HepG2 (cell line): ENCODE results near the gene CCDC57.

Experiments used
- CTCF ChIP-seq: sonication (generic); formaldehyde crosslinking; IDR thresholded peaks from 2 replicates; pipeline ENCODE4 v1.5.0; 2020; ENCODE audit warnings: mild to moderate bottlenecking, missing genetic modification reagents, moderate library complexity
- HOXA5 ChIP-seq: sonication (generic); formaldehyde crosslinking; IDR thresholded peaks from 2 replicates; pipeline ENCODE4 v1.4.0; 2020; ENCODE audit warnings: missing genetic modification reagents
- NFATC3 ChIP-seq: sonication (generic); formaldehyde crosslinking; IDR thresholded peaks from 2 replicates; pipeline ENCODE4 v1.5.1; 2020; ENCODE audit warnings: mild to moderate bottlenecking, missing genetic modification reagents
- POLR2AphosphoS5 ChIP-seq: IDR thresholded peaks from 2 replicates; pipeline ENCODE4 v1.6.1; 2012; ENCODE audit warnings: low read depth, low read length
- SNAPC5 ChIP-seq: sonication (generic); formaldehyde crosslinking; IDR thresholded peaks from 2 replicates; pipeline ENCODE4 v1.8.1; 2023; ENCODE audit warnings: mild to moderate bottlenecking, missing genetic modification reagents, borderline replicate concordance
- ZNF329 ChIP-seq: sonication (generic); formaldehyde crosslinking; IDR thresholded peaks from 2 replicates; pipeline ENCODE4 v1.9.0; 2021; ENCODE audit warnings: low read depth, mild to moderate bottlenecking, missing genetic modification reagents
- ZNF431 ChIP-seq: sonication (generic); formaldehyde crosslinking; IDR thresholded peaks from 2 replicates; pipeline ENCODE4 v1.9.0; 2022; ENCODE audit warnings: missing genetic modification reagents, low read depth, mild to moderate bottlenecking, borderline replicate concordance
- TF ChIP-seq, protein P1 (sequence below): sonication (generic); formaldehyde crosslinking; IDR thresholded peaks from 2 replicates; pipeline ENCODE4 v1.4.0; 2020; ENCODE audit warnings: low read depth, mild to moderate bottlenecking, missing genetic modification reagents

DNA sequence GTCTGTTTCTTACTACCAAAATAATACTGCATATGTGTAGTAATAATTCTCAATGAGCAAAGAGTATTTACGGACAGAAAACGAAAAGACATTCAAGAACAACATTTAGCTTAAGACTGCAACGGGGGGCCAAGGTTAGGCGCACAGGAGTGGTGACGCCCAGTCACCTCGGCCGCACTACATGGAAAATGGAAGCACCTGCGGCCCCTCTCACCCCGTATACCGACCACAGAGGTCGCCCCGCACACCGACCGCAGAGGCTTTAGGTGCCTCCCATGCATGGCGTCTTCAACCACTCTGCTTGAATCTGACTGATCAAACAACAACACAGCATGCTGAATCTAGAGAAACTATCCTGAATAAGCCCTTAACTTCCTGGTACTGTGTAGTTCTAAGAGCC lies 26.4 kb downstream of the CCDC57 start:
- TF ChIP-seq HOXA5 (CRISPR knock-in tag): no peak
- TF ChIP-seq ZNF329 (CRISPR knock-in tag): no peak
- TF ChIP-seq, protein P1, sequence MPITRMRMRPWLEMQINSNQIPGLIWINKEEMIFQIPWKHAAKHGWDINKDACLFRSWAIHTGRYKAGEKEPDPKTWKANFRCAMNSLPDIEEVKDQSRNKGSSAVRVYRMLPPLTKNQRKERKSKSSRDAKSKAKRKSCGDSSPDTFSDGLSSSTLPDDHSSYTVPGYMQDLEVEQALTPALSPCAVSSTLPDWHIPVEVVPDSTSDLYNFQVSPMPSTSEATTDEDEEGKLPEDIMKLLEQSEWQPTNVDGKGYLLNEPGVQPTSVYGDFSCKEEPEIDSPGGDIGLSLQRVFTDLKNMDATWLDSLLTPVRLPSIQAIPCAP (CRISPR knock-in tag): no peak
- no peak for TF ChIP-seq POLR2AphosphoS5
- no peak for TF ChIP-seq NFATC3
- no peak for TF ChIP-seq SNAPC5
- TF ChIP-seq ZNF431 (CRISPR knock-in tag): no peak
- TF ChIP-seq CTCF (CRISPR knock-in tag): no peak
